Ovary (tissue), 3 donors: ENCODE results near the gene ARL8A.

Experiments
- EP300 ChIP-seq: sonication (generic); formaldehyde crosslinking; IDR thresholded peaks from one replicate; pipeline ENCODE4 v1.6.1; 2017; ENCODE audit warnings: antibody characterized with exemption
- TF ChIP-seq, protein P1 (sequence below), 3 donors: fragments of 450-650 bp in 2 of 3; fragments of 200-600 bp in 1 of 3; IDR thresholded peaks; one replicate each; pipeline versions ENCODE4 v1.5.1 to v1.8.0; 2016 to 2022; ENCODE audit warnings: antibody characterized with exemption in 3 of 3, mild to moderate bottlenecking in 1 of 3
- donor health status: DM: no; HTN: no; CAD: no.

DNA sequence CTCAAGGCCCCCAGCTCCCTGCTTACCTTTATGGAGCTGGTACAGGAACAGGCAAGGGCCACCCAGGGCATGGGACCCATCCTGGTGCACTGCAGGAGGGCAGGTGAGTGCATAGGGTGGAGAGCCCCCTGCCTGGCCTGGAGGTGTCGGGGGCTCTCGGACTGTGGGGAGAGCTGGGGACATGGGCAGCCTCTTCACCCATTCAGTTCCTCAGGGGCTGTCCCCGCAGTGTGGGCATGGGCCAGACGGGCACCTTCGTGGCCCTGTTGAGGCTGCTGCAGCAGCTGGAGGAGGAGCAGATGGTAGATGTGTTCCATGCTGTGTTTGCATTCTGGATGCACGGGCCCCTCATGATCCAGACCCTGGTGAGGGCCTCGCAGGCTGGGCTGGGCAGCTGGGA is 41.8 kb upstream of the ARL8A start:
- TF ChIP-seq, protein P1, sequence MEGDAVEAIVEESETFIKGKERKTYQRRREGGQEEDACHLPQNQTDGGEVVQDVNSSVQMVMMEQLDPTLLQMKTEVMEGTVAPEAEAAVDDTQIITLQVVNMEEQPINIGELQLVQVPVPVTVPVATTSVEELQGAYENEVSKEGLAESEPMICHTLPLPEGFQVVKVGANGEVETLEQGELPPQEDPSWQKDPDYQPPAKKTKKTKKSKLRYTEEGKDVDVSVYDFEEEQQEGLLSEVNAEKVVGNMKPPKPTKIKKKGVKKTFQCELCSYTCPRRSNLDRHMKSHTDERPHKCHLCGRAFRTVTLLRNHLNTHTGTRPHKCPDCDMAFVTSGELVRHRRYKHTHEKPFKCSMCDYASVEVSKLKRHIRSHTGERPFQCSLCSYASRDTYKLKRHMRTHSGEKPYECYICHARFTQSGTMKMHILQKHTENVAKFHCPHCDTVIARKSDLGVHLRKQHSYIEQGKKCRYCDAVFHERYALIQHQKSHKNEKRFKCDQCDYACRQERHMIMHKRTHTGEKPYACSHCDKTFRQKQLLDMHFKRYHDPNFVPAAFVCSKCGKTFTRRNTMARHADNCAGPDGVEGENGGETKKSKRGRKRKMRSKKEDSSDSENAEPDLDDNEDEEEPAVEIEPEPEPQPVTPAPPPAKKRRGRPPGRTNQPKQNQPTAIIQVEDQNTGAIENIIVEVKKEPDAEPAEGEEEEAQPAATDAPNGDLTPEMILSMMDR (IDR thresholded peaks at IDR 0.05), result no peak
- no peak for TF ChIP-seq EP300
